Spleen (tissue), 11 donors: ENCODE data around the gene FLNB. TPM values are rescaled to one million over a fixed set of nuclear protein-coding genes. Genes with fewer than 3 reads are reported as not detected.

Experiments
- DNase-seq: peaks from one replicate; pipeline ENCODE4 v3.0.0-alpha.2; 2020
- H3K27ac ChIP-seq, 8 donors: fragments of 200-600 bp; sonication (generic) in 7 of 8; 1 replicate in 4 of 8; 2 replicates in 4 of 8; pipeline versions ENCODE4 v1.5.0 to v1.8.0; 2016 to 2021; ENCODE audit warnings: inconsistent platforms in 4 of 8, mild to moderate bottlenecking in 4 of 8, moderate library complexity in 1 of 8
- H3K27me3 ChIP-seq, 7 donors: fragments of 200-600 bp; sonication (generic) in 6 of 7; replicated peaks in 1 of 7; 1 replicate in 4 of 7; 2 replicates in 3 of 7; pipeline versions ENCODE4 v1.5.0 to v1.8.0; 2016 to 2021; ENCODE audit warnings: inconsistent platforms in 3 of 7, mild to moderate bottlenecking in 1 of 7
- H3K36me3 ChIP-seq, 6 donors: fragments of 200-600 bp; sonication (generic) in 5 of 6; 1 replicate in 4 of 6; 2 replicates in 2 of 6; pipeline versions ENCODE4 v1.5.0 to v1.8.0; 2016 to 2021; ENCODE audit warnings: inconsistent platforms in 2 of 6
- H3K4me1 ChIP-seq, 6 donors: fragments of 200-600 bp; sonication (generic) in 5 of 6; 1 replicate in 3 of 6; 2 replicates in 3 of 6; pipeline versions ENCODE4 v1.5.0 to v1.8.0; 2016 to 2021; ENCODE audit warnings: inconsistent platforms in 3 of 6
- H3K4me3 ChIP-seq, 8 donors: fragments of 200-600 bp; sonication (generic) in 7 of 8; 1 replicate in 4 of 8; 2 replicates in 4 of 8; pipeline versions ENCODE4 v1.5.0 to v1.8.0; 2016 to 2021; ENCODE audit warnings: inconsistent platforms in 4 of 8, mild to moderate bottlenecking in 4 of 8, moderate library complexity in 2 of 8
- H3K9me3 ChIP-seq, 8 donors: fragments of 200-600 bp; sonication (generic) in 7 of 8; 1 replicate in 4 of 8; 2 replicates in 4 of 8; pipeline versions ENCODE4 v1.5.0 to v1.8.0; 2016 to 2021; ENCODE audit warnings: inconsistent platforms in 4 of 8
- CTCF ChIP-seq, 11 experiments: fragments of 200-600 bp in 7 of 11; fragments of 450-650 bp in 4 of 11; sonication (generic) in 4 of 11; IDR thresholded peaks in 8 of 11; conservative IDR thresholded peaks in 3 of 11; 1 replicate in 7 of 11; 2 replicates in 4 of 11; pipeline versions ENCODE4 v1.4.0 to v1.8.0; 2016 to 2021; ENCODE audit warnings: antibody characterized with exemption in 11 of 11, inconsistent platforms in 4 of 11, mild to moderate bottlenecking in 1 of 11
- POLR2A ChIP-seq, 3 donors: fragments of 450-650 bp; IDR thresholded peaks; one replicate each; pipeline ENCODE4 v1.5.1; 2017; ENCODE audit warnings: antibody characterized with exemption in 3 of 3, mild to moderate bottlenecking in 1 of 3
- POLR2AphosphoS5 ChIP-seq, 3 donors: sonication (generic); formaldehyde crosslinking; IDR thresholded peaks; one replicate each; pipeline ENCODE4 v1.5.1; 2017; ENCODE audit warnings: antibody characterized with exemption in 3 of 3
- WGBS, 5 donors: extraction: QIAGEN DNeasy Blood & Tissue Kit in 3 of 5; methylation state at CpG; one replicate each; pipeline versions ENCODE4 v1.1.5 to v1.1.7; 2013 to 2018; 5-methylcytosine and 5-hydroxymethylcytosine counted together
- intact Hi-C: fragments of 100-400 bp; cut with DNase I; formaldehyde crosslinking; loops from one replicate; pipeline ENCODE4 v1.15.0; 2023; ENCODE audit warnings: low total_unique reads
- polyA plus RNA-seq, 3 donors: library from polyadenylated mRNA; stranded (reverse); fragments of 200-250 nt; gene quantifications; one replicate each; pipeline ENCODE4 v1.2.1, GENCODE V29; 2013
- total RNA-seq, 7 donors: library from RNA; depleted of rRNA in 3 of 7; stranded (reverse); fragments of >200 nt in 3 of 7; fragmentation: NEBNext Ultra II Directional in 4 of 7; extraction: Animal tissue kit (Norgen Biotek cat#: 25700) in 4 of 7; gene quantifications; one replicate each; pipeline versions ENCODE4 v1.1.0 to v1.2.1, GENCODE V29; 2016 to 2021
- donor health status: healthy with polysubstance abuse.
- donor health status: DM: no; HTN: no; CAD: no; lungs with moderate emphysema.
- donor health status: DM: no; HTN: no; CAD: no.
- donor health status: Bipolar disorder and iron deficiency.
- donor health status: healthy.
- donor health status: DM: no; HTN: no; CAD: no.
- donor health status: DM: yes; HTN: yes; CAD: no.

FLNB gene
- total and polyA plus RNA-seq, 10 donors = 38.9 to 163 (median 96.7) TPM

DNA sequence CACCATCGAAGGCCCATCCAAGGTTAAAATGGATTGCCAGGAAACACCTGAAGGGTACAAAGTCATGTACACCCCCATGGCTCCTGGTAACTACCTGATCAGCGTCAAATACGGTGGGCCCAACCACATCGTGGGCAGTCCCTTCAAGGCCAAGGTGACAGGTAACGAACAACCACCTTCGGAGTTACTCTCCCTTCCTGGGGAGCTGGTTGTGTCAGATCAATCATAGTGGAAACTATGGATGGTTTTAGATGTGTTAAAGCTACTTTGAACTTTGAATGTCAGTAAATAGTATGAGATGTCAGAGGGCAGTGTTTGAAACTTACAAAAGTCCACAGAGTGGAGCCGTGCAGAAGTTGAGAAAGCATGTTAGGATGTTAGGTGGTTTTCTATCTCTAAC is 160.3 kb downstream of the FLNB start:
- Histone ChIP-seq H3K36me3 (peaks cover 0 to 79% (median 24%) of the 10 kb centered on the region in 6 donors), H3K9me3 (no peaks in the 10 kb centered on the region), H3K4me3 (no peak overlapping the region), H3K4me1 (peaks cover 0 to 20% (median 5%) of the 10 kb centered on the region in 6 donors), H3K27ac (no peak overlapping the region), H3K27me3 (no peaks in the 10 kb centered on the region)
- DNase-seq = no peak
- 69 to 90% (median 87%) methylated on average over 7 of the region's 7 CpGs for WGBS, 5 donors
- intact Hi-C loops = no loop called here
- TF ChIP-seq POLR2AphosphoS5 (IDR thresholded peaks at IDR 0.05) (no peak), POLR2A (IDR thresholded peaks at IDR 0.05) (no peak), CTCF (IDR thresholded peaks at IDR 0.05 in 8 of 11, conservative IDR thresholded peaks at IDR 0.05 in 3 of 11) (no peak)

DNA sequence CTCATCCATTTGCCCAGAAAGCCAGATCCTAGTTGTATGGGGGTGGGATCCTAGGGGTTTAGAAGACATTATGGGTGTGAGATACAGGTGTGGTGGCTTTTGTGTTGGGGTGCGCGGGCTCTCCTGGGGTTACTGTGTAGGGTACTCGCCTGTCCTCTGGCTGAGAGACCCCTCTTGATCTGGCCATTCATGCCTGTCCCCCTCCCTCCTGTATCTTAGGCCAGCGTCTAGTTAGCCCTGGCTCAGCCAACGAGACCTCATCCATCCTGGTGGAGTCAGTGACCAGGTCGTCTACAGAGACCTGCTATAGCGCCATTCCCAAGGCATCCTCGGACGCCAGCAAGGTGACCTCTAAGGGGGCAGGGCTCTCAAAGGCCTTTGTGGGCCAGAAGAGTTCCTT is 161.1 kb downstream of the FLNB start:
- no peaks in the 10 kb centered on the region for H3K9me3 ChIP-seq
- no peak overlapping the region for H3K4me3 ChIP-seq
- no peak overlapping the region for H3K27ac ChIP-seq
- WGBS, 5 donors = 92 to 95% (median 93%) methylated on average over 9 of the region's 9 CpGs
- TF ChIP-seq CTCF (IDR thresholded peaks at IDR 0.05 in 8 of 11, conservative IDR thresholded peaks at IDR 0.05 in 3 of 11) = no peak
- TF ChIP-seq POLR2AphosphoS5 (IDR thresholded peaks at IDR 0.05) = no peak
- no peak for TF ChIP-seq POLR2A (IDR thresholded peaks at IDR 0.05)
- peaks cover 2 to 26% (median 10%) of the 10 kb centered on the region in 6 donors for H3K4me1 ChIP-seq
- no peak for DNase-seq
- intact Hi-C loops = no loop called here
- H3K36me3 ChIP-seq = peaks cover 0 to 70% (median 22%) of the 10 kb centered on the region in 6 donors
- H3K27me3 ChIP-seq = no peaks in the 10 kb centered on the region

- no peak overlapping the region for H3K27ac ChIP-seq
- peaks cover 0 to 60% (median 20%) of the 10 kb centered on the region in 6 donors for H3K36me3 ChIP-seq
- intact Hi-C loops = no loop called here
- 85 to 95% (median 90%) methylated on average over 11 of the region's 11 CpGs for WGBS, 5 donors
- no peaks in the 10 kb centered on the region for H3K9me3 ChIP-seq
- TF ChIP-seq POLR2A (IDR thresholded peaks at IDR 0.05) (no peak), CTCF (IDR thresholded peaks at IDR 0.05 in 8 of 11, conservative IDR thresholded peaks at IDR 0.05 in 3 of 11) (no peak), POLR2AphosphoS5 (IDR thresholded peaks at IDR 0.05) (no peak)
- H3K4me3 ChIP-seq = no peak overlapping the region
- H3K27me3 ChIP-seq = no peaks in the 10 kb centered on the region
- peaks cover 6 to 27% (median 20%) of the 10 kb centered on the region in 6 donors for H3K4me1 ChIP-seq
- no peak for DNase-seq
Observed at GRCh38 chr3:58170376-58170775, 162.2 kb downstream of the FLNB start.

- Histone ChIP-seq H3K4me3 (no peak overlapping the region), H3K4me1 (peaks cover 8 to 35% (median 28%) of the 10 kb centered on the region in 6 donors), H3K27ac (no peak overlapping the region), H3K9me3 (no peaks in the 10 kb centered on the region), H3K36me3 (peaks cover 0 to 53% (median 20%) of the 10 kb centered on the region in 6 donors), H3K27me3 (peaks cover 0 to 7% (median 0%) of the 10 kb centered on the region in 7 donors)
- intact Hi-C loops = no loop called here
- WGBS, 5 donors = 91 to 95% (median 94%) methylated on average over 9 of the region's 9 CpGs
- DNase-seq = no peak
- TF ChIP-seq CTCF (IDR thresholded peaks at IDR 0.05 in 8 of 11, conservative IDR thresholded peaks at IDR 0.05 in 3 of 11) (no peak), POLR2AphosphoS5 (IDR thresholded peaks at IDR 0.05) (no peak), POLR2A (IDR thresholded peaks at IDR 0.05) (no peak)
Observed at GRCh38 chr3:58171126-58171525, 162.9 kb downstream of the FLNB start.
